GM12874 (cell line): ENCODE data around the gene NCAPG.

Experiments used
- TF ChIP-seq, protein P1 (sequence below): IDR thresholded peaks from 2 replicates; pipeline ENCODE4 v1.5.1; 2011; ENCODE audit warnings: low read depth, mild to moderate bottlenecking, control low read depth, low read length, moderate library complexity; ENCODE audit not compliant: insufficient read depth

Gene NCAPG, protein sequence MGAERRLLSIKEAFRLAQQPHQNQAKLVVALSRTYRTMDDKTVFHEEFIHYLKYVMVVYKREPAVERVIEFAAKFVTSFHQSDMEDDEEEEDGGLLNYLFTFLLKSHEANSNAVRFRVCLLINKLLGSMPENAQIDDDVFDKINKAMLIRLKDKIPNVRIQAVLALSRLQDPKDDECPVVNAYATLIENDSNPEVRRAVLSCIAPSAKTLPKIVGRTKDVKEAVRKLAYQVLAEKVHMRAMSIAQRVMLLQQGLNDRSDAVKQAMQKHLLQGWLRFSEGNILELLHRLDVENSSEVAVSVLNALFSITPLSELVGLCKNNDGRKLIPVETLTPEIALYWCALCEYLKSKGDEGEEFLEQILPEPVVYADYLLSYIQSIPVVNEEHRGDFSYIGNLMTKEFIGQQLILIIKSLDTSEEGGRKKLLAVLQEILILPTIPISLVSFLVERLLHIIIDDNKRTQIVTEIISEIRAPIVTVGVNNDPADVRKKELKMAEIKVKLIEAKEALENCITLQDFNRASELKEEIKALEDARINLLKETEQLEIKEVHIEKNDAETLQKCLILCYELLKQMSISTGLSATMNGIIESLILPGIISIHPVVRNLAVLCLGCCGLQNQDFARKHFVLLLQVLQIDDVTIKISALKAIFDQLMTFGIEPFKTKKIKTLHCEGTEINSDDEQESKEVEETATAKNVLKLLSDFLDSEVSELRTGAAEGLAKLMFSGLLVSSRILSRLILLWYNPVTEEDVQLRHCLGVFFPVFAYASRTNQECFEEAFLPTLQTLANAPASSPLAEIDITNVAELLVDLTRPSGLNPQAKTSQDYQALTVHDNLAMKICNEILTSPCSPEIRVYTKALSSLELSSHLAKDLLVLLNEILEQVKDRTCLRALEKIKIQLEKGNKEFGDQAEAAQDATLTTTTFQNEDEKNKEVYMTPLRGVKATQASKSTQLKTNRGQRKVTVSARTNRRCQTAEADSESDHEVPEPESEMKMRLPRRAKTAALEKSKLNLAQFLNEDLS

DNA sequence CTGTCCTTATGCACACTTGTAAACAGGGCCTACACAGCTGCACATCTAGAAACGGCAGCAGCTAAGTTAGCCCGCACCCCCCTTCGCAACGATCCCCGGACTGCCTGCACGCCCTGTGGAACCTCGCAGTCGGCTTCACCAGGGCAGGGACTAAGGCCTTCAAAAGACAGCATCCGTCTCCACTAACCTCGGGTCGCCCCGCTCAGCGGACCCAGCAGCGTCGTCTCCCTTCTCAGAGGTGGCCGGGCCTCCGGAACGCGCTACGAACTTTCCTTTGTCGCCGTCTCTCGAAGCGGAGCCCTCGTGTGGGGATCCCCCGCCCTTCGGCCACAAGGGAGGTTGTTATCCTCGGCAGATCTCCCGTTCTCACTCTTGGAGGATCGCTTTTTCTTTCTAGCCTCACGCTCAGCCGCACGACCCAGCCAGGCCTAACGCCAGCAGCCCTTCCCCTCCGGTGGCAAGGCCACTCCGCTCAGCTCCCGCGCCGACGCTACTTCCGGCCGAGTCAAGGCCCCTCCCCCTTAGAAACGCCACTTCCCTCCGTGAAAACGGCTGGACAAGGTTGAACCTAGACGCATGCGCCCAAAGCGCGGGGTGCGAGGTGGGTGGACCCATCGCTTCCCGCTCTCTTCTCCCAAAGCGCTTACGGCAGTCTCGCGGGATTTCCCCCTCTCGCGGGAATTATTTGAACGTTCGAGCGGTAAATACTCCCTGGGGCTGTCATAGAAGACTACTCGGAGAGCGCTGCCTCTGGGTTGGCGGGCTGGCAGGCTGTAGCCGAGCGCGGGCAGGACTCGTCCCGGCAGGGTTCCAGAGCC, at the start of gene NCAPG, which contains the start of gene DCAF16:
Gene NCAPG (plus strand): TSS at position 720 of the 818 bp plus-strand sequence. CDS start 99 bp downstream, outside the sequence.
Gene DCAF16 (minus strand): TSS at position 498 of the 818 bp plus-strand sequence. CDS start 6,616 bp downstream, outside the sequence.
- TF ChIP-seq, protein P1, sequence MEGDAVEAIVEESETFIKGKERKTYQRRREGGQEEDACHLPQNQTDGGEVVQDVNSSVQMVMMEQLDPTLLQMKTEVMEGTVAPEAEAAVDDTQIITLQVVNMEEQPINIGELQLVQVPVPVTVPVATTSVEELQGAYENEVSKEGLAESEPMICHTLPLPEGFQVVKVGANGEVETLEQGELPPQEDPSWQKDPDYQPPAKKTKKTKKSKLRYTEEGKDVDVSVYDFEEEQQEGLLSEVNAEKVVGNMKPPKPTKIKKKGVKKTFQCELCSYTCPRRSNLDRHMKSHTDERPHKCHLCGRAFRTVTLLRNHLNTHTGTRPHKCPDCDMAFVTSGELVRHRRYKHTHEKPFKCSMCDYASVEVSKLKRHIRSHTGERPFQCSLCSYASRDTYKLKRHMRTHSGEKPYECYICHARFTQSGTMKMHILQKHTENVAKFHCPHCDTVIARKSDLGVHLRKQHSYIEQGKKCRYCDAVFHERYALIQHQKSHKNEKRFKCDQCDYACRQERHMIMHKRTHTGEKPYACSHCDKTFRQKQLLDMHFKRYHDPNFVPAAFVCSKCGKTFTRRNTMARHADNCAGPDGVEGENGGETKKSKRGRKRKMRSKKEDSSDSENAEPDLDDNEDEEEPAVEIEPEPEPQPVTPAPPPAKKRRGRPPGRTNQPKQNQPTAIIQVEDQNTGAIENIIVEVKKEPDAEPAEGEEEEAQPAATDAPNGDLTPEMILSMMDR = no peak

DNA sequence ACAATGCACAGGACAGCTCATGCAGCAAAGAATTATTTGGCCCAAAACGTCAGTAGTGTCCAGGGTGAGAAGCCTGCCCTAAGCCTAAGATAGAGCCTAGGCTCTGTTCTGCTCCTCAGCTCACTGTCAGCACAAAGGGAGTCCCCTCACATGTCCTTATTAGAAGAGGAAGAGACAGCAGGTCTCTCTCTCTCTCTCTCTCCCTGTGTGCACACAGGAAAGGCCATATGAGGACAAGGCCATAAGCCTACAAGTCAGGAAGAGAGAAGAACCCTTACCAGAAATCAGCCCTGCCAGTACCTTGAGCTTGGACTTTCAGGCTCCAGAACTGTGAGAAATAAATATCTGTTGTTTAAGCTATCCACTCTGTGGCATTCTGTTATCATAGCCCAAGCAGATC, 49.7 kb upstream of the NCAPG start:
- TF ChIP-seq, protein P1 = no peak

DNA sequence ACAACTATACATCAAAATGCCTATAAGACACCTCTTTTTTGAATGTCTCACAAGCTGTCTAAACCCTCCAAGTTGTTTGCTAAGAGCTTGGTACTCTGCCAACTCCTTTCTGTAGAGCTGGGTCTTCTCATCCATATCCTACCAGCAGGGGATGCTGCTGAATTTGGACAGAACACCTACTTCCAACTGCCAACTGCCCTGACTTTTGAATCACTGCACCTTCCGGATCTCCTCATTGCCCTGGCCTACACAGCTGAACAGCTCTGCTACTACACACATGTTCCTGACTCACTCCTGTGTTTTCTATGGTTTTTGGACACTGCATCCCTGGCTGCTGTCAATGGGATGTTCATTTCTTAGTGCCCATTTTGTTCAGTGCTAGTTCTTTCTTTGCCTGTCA, 48.1 kb upstream of the NCAPG start:
- TF ChIP-seq, protein P1 = peak; percentile 33; the same call in 1 of the 2 replicates

DNA sequence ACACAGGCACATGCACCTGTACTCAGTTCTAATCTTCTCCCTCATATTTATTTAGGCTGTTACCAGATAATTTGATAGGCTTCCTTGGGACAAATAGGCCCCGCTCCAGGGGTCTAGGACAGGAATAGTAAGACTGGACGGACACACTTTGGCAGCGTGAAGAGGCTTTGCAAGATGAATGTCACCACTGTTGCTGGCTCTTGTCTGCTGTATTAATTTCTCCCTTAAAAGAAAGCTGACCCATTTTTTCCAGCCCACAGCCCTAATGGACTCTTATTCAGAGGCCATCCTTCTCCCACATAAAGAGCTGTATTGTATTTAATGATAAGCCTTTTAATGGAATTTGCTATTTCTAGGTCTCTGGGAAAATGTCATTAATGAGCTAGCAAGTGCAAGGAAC, 47.4 kb upstream of the NCAPG start:
- TF ChIP-seq, protein P1 = no peak

DNA sequence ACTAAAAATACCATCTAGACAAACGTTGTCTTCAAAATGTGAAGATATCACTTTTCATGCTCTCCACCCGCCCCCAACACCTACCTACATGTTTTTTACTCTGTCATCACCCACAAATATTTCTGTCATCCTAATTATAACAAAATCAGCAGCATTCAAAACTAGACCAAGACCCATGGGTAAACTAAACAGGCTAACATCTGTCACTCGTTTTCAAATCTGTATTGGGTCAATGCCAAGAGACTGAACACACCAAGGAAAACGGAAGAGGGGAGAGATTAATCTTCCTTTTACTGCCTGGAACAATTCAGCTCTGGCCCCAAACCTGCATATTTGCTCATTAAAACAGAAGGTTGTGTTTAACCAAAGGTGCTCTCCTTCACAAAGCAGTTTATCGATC, 46.8 kb upstream of the NCAPG start:
- TF ChIP-seq, protein P1 = no peak

DNA sequence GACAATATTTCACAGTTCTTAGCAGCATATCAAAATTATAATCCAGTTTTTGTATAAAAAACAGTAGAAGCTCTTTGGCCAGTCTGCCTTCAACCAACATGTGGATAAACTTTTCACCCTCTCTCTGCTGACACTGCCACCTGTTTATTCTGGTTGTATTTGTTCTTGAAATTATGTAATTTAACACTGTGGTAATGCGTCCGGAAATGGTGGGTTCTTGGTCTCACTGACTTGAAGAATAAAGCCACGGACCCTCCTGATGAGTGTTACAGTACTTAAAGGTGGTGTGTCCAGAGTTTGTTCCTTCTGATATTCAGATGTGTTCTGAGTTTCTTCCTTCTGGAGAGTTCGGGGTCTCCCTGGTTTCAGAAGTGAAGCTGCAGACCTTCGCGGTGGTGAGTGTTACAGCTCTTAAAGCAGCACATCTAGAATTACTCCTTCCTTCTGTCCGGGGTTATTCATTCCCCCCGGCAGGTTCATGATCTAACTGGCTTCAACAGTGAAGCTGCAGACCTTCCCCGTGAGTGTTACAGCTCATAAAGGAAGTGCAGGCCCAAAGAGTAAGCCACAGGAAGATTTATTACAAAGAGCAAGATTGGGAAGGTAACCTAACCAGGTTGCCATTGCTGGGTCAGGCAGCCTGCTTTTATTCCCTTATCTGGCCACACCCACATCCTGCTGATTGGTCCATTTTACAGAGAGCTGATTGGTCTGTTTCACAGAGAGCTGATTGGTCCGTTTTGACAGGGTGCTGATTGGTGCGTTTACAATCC, 45.1 kb upstream of the NCAPG start:
- TF ChIP-seq, protein P1 = no peak
